Stimulated activated CD8-positive, alpha-beta memory T cell treated with anti-CD3 and anti-CD28 coated beads, Interleukin-4, amount 100 ng/mL, for 4 hours (primary cell): ENCODE data around the gene GSTM2.

Source experiments
- DNase-seq, 2 donors: peaks; one replicate each; pipeline ENCODE4 v3.0.0-alpha.2; 2020; ENCODE audit warnings: low read depth in 2 of 2, low spot score in 1 of 2

The GSTM2 gene

DNA sequence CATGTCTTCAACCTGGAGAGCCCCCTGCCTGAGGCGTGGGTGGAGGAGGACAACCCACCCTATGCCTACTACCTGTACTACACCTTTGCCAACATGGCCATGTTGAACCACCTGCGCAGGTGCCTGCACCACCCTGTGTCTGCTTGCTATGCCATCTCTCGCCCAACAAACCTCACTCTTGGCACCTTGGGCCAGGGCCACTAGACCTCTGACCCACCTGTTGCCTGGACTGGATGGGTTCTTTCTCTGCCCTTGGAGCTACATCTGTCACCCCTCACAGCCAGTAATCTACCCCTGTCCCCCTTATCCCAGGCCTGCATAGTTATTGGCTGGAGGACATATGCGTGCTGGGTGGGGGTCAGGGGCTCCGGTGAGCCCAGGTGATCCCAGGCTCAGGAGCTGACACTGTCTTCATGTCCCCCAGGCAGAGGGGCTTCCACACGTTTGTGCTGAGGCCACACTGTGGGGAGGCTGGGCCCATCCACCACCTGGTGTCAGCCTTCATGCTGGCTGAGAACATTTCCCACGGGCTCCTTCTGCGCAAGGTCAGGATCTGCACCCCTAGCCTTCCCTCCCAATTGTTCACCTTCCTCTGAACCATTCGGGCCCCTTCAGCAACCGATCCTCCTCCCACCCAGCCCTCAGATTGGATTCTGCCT is 38.4 kb upstream of the GSTM2 start:
- no peak for DNase-seq

DNA sequence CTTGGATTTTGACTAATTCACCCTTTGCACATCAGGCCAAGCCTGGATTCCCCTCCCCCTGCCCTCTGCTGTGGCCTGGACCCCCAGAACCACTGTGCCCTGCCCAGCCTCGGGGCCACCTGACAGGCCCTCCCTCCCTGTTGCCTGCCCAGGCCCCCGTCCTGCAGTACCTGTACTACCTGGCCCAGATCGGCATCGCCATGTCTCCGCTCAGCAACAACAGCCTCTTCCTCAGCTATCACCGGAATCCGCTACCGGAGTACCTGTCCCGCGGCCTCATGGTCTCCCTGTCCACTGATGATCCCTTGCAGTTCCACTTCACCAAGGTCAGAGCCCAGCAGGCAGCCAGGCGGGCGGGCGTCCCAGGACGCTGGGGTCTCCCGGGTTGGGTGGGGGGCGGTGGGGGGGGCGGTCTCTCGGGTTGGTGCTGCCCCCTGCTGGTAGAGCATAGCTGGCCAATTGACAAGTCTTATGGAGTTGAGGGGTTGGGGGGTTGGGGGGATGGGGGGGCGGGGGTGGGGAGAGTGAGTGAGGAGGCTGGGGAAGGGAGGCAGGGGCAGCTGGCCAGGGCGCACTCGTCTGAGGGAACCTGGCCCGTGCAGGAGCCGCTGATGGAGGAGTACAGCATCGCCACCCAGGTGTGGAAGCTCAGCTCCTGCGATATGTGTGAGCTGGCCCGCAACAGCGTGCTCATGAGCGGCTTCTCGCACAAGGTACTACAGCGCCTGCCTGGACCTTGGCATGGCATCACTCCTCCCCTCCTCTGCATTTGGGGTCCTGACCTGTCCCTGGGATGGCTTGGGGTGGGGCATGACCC is 37.6 kb upstream of the GSTM2 start:
- no peak for DNase-seq

- DNase-seq: no peak
Measured at GRCh38 chr1:109630898-109631512, 36.9 kb upstream of the GSTM2 start.

DNA sequence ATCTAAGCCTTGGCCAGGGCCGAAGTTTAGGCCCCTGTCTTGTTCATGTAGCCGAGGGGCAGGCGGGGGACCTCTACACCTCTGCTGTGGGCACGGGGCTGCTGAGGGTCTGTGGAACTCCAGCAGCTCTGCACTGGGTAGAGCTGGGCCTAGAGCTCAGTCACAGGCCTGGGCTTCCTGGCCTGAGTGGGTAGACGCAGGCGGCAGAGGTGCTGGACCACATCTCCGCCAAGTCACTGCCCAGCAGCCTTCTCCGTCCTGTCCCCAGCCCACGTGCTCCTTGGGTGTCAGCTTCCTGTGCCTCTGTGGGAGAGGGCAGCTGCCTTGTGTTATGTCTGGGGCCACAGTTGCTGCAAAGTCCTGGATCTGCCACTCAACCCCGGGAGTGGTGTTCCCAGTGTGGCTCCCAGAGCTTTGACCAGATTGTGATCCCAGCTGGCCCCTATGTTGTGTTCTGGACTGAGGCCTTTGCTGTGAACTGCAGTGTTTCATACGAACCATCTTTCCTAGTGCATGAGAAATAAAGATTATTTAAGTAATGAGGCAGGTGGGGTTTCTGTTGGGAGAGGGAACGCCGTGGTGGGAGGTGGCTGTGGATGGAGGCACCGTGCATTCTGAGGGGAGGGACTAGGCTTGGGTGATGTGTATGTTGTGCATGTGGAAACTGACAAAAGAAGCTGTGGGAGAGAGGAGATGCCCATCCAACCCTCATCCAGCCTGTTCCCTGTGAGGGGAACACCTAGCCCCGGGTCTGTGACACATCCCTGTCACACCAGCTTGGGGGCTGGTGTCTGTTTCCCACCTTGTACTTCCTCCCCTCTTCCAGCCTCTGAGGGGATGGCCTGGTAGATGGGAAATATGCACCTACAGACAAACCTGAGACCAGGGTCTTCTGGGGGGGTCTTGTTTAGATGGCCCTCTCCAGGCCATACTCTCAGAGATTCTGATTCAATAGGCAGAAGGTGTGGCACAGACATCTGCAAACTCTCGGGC is 36.0 kb upstream of the GSTM2 start:
- DNase-seq: no peak

GRCh38 chr1:109632671-109633346 is 35.0 kb upstream of the GSTM2 start:
- no peak for DNase-seq

- DNase-seq: no peak
Measured at GRCh38 chr1:109634292-109634691, 33.6 kb upstream of the GSTM2 start.

DNA sequence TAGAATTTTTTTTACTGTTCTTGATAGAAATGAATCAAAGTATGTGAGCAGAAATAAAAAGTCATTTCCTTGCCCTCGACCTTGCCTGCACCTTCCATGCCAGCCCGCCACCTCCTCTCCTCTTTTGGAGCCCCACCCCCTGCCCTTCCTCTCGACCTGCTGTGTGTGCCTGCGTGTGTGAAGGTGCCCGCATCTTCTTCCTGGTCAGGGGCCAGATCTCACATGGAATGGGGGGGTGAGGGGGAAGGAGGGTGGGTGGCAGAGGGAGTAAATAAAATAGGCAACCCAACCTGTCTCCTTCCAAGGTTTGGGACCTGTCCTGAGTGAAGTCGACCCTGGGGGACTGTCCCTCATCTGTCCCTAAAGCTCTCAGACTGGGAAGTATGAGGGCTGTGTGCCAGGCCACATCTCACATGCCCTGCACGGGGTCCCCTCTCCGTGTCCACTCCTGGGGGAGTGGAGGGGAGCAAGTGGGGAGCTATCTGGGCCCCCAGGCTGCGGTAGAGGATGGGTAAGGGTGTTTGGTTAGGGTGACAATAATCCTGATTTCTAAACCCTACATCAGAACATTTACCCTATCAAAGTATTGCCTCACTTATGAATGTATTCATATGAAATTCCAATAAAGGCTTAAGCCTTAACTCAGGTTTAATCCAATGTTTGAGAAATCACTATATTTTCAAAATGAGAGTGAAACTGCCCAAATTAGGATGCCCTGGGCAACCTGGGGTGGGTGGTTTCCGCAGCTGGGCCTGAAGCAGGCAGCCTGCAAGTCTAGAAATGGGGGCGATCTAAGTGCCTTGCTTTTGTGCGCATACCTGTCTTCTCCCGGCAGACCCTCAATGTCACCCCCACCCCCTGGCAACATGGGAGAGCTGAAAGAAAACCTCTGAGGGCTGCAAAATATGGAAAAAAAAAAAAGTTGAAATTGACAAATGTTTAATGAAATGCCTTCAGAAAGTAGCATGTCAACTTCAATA is 32.8 kb upstream of the GSTM2 start:
- no peak for DNase-seq

DNA sequence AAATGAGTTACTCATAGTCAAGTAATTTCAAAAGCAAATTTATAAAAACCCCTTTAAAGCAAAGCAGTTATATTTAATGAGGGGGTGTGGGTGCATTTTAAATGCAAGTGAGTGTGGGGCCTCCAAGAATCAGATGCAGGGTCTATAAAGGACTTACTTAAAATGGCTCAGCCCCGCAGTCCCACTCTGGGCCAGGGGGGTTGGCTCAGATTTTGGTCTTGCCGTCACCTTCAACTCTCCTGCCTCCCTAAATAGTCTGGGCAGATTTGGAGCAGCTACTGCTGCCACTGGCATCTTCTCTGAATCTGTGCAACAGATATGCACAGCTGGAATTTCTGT is 32.0 kb upstream of the GSTM2 start:
- DNase-seq: no peak

DNA sequence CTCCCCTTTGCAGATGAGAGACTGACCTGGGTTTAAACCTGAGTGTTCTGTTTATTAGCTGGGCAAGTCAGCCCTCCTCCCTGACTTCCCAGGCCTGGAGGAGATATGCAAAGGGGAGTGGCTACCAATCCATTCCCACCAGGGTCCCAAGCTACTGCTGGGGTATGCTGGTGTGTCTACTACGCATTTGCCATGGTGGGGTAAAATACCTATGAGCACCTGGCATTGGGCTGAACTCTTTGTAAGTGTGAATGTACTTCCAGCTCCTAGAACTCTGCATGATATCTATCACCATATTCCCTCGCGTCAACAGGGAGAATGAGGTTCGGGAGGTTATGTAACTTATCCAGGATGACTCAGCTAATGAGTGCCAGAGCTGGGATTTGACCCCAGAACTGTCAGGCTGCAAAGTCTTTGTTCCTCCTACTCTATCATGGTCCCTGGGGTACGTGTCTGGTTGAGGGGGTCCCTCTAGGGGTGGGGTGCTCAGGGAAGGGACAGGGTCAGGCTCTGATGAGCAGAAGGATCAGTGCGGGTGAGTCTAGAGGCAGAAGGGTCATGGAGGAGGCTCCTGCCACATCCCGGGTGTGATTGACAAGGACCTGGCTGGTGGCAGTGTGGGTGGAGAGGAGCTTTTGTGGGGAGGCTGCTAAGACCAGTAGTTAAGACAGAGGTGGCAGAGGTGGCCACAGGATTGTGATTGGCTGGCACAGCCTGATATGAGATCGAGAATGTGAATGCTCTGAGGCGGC is 31.5 kb upstream of the GSTM2 start:
- DNase-seq: no peak

DNA sequence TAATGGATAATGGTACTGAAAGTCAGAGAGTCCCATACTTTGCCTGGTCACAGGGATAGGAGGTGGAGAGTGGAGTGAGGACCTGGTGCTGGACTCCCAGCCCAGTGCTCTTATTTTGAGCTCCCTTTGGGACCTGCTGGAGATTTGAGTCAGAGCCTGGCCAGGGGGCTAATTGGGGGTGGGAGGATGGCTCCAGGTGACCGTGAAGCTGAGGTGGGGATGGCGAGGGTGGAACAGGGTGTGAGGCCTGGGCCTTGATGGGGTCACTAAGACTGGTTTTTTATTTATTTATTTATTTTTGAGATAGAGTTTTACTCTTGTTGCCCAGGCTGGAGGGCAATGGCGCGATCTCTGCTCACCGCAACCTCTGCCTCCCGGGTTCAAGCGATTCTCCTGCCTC is 30.4 kb upstream of the GSTM2 start:
- DNase-seq: no peak

DNA sequence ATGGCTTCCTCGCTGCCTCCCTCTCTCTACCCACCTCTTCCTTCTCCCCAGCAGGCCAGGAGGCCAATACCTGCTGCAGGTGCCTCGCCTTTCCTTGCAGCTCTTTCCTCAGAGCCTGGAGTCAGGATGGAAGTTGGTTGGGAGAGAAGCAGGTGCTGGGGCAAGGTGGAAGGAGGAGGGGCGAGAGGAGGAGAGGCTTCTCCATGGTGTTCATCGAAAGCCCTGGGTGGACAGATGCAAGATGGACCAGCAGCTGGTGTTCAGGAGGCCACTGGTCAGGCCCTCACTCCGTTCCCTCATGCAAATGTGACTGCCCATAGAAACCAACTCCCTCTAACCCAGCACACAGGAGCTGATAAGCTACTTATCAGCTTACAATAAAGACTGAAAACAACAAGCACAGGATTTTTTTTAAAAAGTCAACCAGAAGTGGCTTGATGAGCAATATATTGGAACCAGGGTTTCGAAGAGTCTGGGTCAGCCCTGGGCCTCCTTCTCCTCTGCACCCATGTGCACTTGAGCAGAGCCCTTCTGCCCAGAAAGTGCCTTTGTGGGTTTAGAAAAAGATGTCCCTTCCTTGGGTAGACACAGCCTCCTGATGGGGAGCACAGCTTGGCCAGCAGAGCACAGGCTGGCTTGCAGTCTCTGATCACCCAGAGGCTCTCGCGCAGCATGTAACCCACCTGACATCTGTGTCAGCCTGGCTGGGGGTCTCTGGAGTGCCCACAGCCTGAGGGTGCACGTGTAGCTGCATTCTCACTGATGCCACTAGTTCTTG is 28.6 kb upstream of the GSTM2 start:
- no peak for DNase-seq

- no peak for DNase-seq
Measured at GRCh38 chr1:109639841-109640184, 28.0 kb upstream of the GSTM2 start.

GRCh38 chr1:109640285-109640865 is 27.5 kb upstream of the GSTM2 start:
- peak; percentile 72 to 95 for DNase-seq

GRCh38 chr1:109641078-109641740 is 26.6 kb upstream of the GSTM2 start:
- no peak for DNase-seq

DNA sequence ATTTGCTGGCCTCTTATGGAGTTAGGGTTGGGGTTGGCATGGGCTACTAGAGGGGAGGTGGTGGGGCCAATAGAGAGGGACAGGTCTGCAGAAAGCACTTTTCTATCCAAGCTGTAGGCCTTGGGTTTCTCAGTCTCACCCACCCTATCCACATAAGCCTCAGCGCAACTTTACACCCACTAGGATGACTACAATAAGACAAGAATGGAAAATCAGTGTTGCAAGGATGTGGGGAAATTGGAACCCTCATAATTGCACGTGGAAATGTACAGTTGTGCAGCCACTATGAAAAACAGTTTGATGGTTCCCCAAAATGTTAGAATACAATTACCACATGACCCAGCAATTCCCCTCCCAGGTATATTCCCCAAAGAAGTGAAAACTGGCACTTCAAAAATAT is 26.0 kb upstream of the GSTM2 start:
- no peak for DNase-seq

- DNase-seq: no peak
Measured at GRCh38 chr1:109642626-109643025, 25.2 kb upstream of the GSTM2 start.
